Endothelial cell (in vitro differentiated cells): Measurements from ENCODE around the gene DPEP2NB. TPM values are rescaled to one million over a fixed set of nuclear protein-coding genes. Genes with fewer than 3 reads are reported as not detected.
A peak's percentile ranks its signal among the peaks of the same experiment; 100 is the strongest.
"Not testable (repeated sequence)": the region's sequence is repeated elsewhere in the genome, so short reads cannot be mapped to it uniquely, and the experiment has no call there.

Experiments
- DNase-seq: peaks from one replicate; pipeline ENCODE4 v3.0.0; 2021; ENCODE audit warnings: low spot score
- H3K27ac Mint-ChIP-seq: one replicate; pipeline ENCODE4 v1.8.0; 2021; ENCODE audit warnings: mixed read lengths, inconsistent platforms; ENCODE audit not compliant: unreplicated experiment
- H3K27me3 Mint-ChIP-seq: one replicate; pipeline ENCODE4 v1.8.0; 2021; ENCODE audit warnings: mild to moderate bottlenecking, moderate library complexity, mixed read lengths, inconsistent platforms; ENCODE audit not compliant: unreplicated experiment
- H3K36me3 Mint-ChIP-seq: one replicate; pipeline ENCODE4 v1.8.0; 2021; ENCODE audit warnings: mild to moderate bottlenecking, low read depth, mixed read lengths, inconsistent platforms; ENCODE audit not compliant: unreplicated experiment
- H3K4me1 Mint-ChIP-seq: one replicate; pipeline ENCODE4 v1.8.0; 2021; ENCODE audit warnings: mild to moderate bottlenecking, mixed read lengths, inconsistent platforms; ENCODE audit not compliant: unreplicated experiment
- H3K4me3 Mint-ChIP-seq: one replicate; pipeline ENCODE4 v1.8.0; 2021; ENCODE audit warnings: mild to moderate bottlenecking, mixed read lengths, inconsistent platforms; ENCODE audit not compliant: unreplicated experiment
- H3K9me3 Mint-ChIP-seq: one replicate; pipeline ENCODE4 v1.8.0; 2021; ENCODE audit warnings: mixed read lengths, inconsistent platforms; ENCODE audit not compliant: unreplicated experiment
- total RNA-seq: library from RNA; stranded (reverse); fragmentation: NEBNext Ultra II Directional; extraction: Animal tissue kit (Norgen Biotek cat#: 25700); gene quantifications from one replicate; pipeline ENCODE4 v1.2.1, GENCODE V29; 2021; ENCODE audit not compliant: unreplicated experiment
- TF ChIP-seq, protein P1 (sequence below): fragments of 200-600 bp; sonication (generic); IDR thresholded peaks from one replicate; pipeline ENCODE4 v1.5.0; 2021; ENCODE audit warnings: antibody characterized with exemption; ENCODE audit not compliant: unreplicated experiment

DPEP2NB gene
- total RNA-seq, 1 donor from 2014 or later, result not detected

DNA sequence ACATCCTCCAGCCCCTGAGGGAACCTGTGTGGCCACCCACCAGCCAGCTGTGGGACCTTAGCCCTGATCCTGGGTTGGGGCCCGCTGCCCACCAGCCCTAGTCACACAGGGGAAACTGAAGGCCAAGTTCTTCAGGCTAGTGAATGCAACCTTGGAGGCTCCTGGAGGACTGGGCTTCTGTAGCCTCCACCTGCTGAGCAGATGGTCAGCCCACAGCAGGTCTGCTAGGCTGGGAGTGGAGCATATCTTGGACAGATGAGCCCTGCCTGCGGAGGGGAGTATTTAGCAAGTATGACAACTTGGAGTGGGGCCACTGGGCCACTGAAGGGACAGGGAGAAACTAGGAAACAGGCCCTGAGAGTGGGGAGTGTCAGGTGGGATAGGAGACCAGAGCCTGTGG lies 39.5 kb downstream of the DPEP2NB start:
- DNase-seq, result no peak
- H3K36me3 Mint-ChIP-seq, result no peaks in the 10 kb centered on the region
- H3K27me3 Mint-ChIP-seq, result peaks cover 2% of the 10 kb centered on the region
- no peak overlapping the region for H3K4me3 Mint-ChIP-seq
- H3K4me1 Mint-ChIP-seq, result no peaks in the 10 kb centered on the region
- no peaks in the 10 kb centered on the region for H3K9me3 Mint-ChIP-seq
- no peak overlapping the region for H3K27ac Mint-ChIP-seq
- TF ChIP-seq, protein P1, sequence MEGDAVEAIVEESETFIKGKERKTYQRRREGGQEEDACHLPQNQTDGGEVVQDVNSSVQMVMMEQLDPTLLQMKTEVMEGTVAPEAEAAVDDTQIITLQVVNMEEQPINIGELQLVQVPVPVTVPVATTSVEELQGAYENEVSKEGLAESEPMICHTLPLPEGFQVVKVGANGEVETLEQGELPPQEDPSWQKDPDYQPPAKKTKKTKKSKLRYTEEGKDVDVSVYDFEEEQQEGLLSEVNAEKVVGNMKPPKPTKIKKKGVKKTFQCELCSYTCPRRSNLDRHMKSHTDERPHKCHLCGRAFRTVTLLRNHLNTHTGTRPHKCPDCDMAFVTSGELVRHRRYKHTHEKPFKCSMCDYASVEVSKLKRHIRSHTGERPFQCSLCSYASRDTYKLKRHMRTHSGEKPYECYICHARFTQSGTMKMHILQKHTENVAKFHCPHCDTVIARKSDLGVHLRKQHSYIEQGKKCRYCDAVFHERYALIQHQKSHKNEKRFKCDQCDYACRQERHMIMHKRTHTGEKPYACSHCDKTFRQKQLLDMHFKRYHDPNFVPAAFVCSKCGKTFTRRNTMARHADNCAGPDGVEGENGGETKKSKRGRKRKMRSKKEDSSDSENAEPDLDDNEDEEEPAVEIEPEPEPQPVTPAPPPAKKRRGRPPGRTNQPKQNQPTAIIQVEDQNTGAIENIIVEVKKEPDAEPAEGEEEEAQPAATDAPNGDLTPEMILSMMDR, result no peak

DNA sequence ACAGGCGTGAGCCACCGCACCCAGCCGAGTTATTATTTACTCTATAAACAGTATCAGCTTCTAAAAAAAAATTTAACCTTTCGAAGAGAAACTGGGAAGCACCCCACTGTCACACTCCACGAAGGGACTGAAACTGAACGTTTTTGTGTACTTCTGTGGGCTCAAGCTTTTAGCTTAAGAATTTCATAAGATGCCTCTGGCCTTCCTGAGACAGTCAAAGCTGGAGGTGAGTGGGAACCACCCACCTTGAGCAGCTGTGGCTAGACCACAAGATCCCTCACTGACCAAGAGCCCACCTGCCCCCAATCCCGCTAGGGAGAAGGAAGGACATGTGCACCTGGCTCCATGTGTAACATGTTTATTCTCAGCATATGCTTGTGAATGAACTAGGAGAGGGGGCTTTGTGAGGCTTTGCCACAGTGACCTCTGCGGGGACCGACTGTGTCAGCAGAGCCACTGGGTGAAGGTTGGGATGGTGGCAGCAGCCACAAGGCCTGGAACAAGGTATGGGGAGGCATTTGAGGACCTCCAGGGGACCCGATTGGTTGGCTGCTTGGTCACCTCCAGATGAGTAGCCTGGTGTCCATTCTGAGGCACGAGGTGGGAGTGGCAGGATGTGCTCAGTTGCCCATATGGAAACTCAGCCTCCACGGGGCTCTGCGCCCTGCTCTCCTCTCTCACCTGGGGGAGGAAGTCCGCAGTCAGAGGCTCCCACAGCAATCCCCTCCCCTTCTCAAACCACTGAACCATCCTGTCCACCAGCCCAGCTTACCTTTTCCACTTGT lies 40.2 kb downstream of the DPEP2NB start:
- Mint-ChIP-seq H3K4me3 (no peak overlapping the region), H3K4me1 (no peaks in the 10 kb centered on the region), H3K27me3 (peaks cover 2% of the 10 kb centered on the region), H3K9me3 (no peaks in the 10 kb centered on the region), H3K36me3 (no peaks in the 10 kb centered on the region), H3K27ac (no peak overlapping the region)
- TF ChIP-seq, protein P1, result no peak
- no peak for DNase-seq

DNA sequence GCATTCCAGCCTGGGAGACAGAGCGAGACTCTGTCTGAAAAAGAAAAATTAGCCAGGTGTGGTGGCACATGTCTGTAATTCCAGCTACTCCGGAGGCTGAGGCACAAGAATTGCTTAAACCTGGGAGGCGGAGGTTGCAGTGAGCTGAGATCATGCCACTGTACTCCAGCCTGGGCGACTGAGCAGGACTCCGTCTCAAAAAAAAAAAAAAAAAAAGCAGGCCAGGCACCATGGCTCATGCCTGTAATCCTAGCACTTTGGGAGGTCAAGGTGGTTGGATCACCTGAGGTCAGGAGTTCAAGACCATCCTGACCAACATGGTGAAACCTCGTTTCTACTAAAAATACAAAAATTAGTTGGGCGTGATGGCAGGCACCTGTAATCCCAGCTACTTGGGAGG lies 43.4 kb downstream of the DPEP2NB start:
- not testable (repeated sequence) for H3K4me1 Mint-ChIP-seq, H3K36me3 Mint-ChIP-seq, H3K27ac Mint-ChIP-seq, H3K9me3 Mint-ChIP-seq, H3K4me3 Mint-ChIP-seq, DNase-seq
- H3K27me3 Mint-ChIP-seq, result peaks cover 15% of the 10 kb centered on the region

DNA sequence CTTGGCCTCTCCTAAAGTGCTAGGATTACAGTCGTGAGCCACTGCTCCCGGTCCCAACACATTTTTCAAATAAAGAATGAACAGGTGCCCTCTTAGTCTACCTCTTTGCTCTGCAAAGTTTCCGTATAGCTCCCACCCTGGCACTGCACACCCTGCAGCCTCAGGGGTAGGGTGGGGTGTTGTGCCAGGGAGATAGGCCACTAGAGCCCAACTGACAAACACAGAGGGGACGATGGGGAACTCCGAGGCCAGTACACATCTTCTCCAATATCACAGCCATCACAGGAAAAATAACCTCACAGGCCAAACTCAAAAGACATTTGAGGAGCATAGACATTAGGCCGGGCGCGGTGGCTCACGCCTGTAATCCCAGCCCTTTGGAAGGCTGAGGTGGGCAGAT lies 44.6 kb downstream of the DPEP2NB start:
- H3K27ac Mint-ChIP-seq, result no peak overlapping the region
- H3K9me3 Mint-ChIP-seq, result no peaks in the 10 kb centered on the region
- TF ChIP-seq, protein P1, result no peak
- H3K4me3 Mint-ChIP-seq, result no peak overlapping the region
- H3K4me1 Mint-ChIP-seq, result peaks cover 16% of the 10 kb centered on the region
- peaks cover 16% of the 10 kb centered on the region for H3K27me3 Mint-ChIP-seq
- DNase-seq, result no peak
- peaks cover 3% of the 10 kb centered on the region for H3K36me3 Mint-ChIP-seq

DNA sequence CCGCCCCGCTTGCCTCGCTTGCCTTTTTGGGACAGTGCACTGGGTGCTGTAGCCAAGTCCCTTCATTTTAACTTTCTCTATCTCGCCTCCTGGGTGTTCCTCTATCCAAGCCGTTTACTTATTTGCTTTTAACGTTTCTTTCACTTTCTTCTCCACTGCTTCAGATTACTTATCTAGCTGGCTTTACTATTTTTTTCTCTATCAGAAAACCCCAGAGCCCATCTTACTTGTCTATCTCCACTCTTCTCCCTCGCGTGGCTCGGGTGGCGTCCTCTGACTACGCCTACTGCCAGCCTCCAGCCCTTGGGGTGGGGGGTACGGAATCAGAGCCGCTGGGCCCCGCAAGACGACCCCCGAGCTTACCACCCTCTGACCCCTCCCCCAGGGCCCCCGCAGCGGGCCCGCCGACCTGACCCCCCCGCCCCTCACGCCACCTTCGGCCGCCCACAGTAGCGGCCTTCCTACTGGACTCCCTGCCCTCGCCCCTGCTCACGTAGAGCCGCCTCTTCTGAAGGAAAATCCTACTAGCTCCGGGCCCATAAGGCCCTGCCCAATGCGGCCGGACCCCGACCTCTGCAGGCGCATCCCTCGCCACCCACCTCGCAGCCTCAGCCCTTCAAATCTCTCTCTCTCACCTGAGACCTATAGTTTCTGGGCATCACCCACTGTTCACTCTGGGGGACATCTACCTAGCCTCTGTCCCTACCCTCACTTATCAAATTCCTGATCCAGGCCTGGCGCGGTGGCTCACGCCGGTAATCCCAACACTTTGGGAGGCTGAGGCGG lies 46.3 kb downstream of the DPEP2NB start:
- peaks cover 11% of the 10 kb centered on the region for H3K36me3 Mint-ChIP-seq
- peaks cover 18% of the 10 kb centered on the region for H3K4me1 Mint-ChIP-seq
- H3K27ac Mint-ChIP-seq, result peak overlapping the region; percentile 76
- no peaks in the 10 kb centered on the region for H3K9me3 Mint-ChIP-seq
- TF ChIP-seq, protein P1, result no peak
- no peak for DNase-seq
- peak overlapping the region; percentile 90 for H3K4me3 Mint-ChIP-seq
- H3K27me3 Mint-ChIP-seq, result peaks cover 23% of the 10 kb centered on the region
